H1 (cell line): ENCODE measurements around the gene NCAPG. TPM values are rescaled to one million over a fixed set of nuclear protein-coding genes. Genes with fewer than 3 reads are reported as not detected.

Source experiments
- polyA plus RNA-seq, 7 experiments: library from polyadenylated mRNA; depleted of rRNA in 3 of 7; stranded (reverse) in 5 of 7; unstranded in 2 of 7; fragments of >200 nt in 5 of 7; fragments of 200-250 nt in 2 of 7; gene quantifications; 1 replicate in 5 of 7; 2 replicates in 1 of 7; 4 replicates in 1 of 7; pipeline versions ENCODE4 v1.2.1 to v1.2.3, GENCODE V29; 2011 to 2013; ENCODE audit warnings: missing spikeins in 2 of 7, mixed read lengths in 2 of 7
- total RNA-seq: library from RNA; stranded (reverse); fragmentation: NEBNext Ultra II Directional; extraction: Animal tissue kit (Norgen Biotek cat#: 25700); gene quantifications from 2 replicates; pipeline ENCODE4 v1.2.1, GENCODE V29; 2021

The NCAPG gene
- total and polyA plus RNA-seq, 2 of the 8 experiments (the other 6 are each of a cell fraction or from before 2014, with no cell fraction given) = 12.9 to 52.3 TPM

Other genes with a start within 250 kb of the NCAPG start
- gene LAP3, start 233.8 kb upstream of the NCAPG start, total RNA-seq = 50.9 TPM in 2 replicates
- 17.7 and 28.3 TPM in 2 replicates for gene LAP3, start 233.8 kb upstream of the NCAPG start, polyA plus RNA-seq (2011; rRNA removed)
- 87.1 and 101 TPM in 2 replicates for gene MED28, start 196.3 kb upstream of the NCAPG start, total RNA-seq
- gene MED28, start 196.3 kb upstream of the NCAPG start, polyA plus RNA-seq (2011; rRNA removed) = 21.8 and 24.0 TPM in 2 replicates
- 0.39 and 0.46 TPM in 2 replicates for gene FAM184B, start 29.4 kb upstream of the NCAPG start, total RNA-seq
- gene FAM184B, start 29.4 kb upstream of the NCAPG start, polyA plus RNA-seq (2011; rRNA removed) = 0.05 TPM in 2 replicates
- gene DCAF16, start 222 bp upstream of the NCAPG start, total RNA-seq = 55.7 and 57.9 TPM in 2 replicates
- 22.7 and 26.5 TPM in 2 replicates for gene DCAF16, start 222 bp upstream of the NCAPG start, polyA plus RNA-seq (2011; rRNA removed)
- 19.2 and 20.3 TPM in 2 replicates for gene LCORL, start 210.8 kb downstream of the NCAPG start, total RNA-seq
- 1.8 and 2.2 TPM in 2 replicates for gene LCORL, start 210.8 kb downstream of the NCAPG start, polyA plus RNA-seq (2011; rRNA removed)